ENCODE data around the gene MTRF1. TPM values are rescaled to one million over a fixed set of nuclear protein-coding genes. Genes with fewer than 3 reads are reported as not detected.

The MTRF1 gene
- total RNA-seq, 1 experiment from 2014 or later: 11.4 TPM

- ChIA-PET POLR2A (no interaction called here), CTCF (no interaction called here), RAD21 (ENCODE audit: low non-redundant PET in 1 of 2, low total read pairs in 2 of 2, uncharacterized antibody in 2 of 2, unreplicated experiment in 2 of 2) (no interaction called here)
- Histone ChIP-seq H4K20me1 (ENCODE audit: insufficient read depth) (0 out of 2 replicates have a peak, but pooled peaks cover 6% of the 10 kb centered on the region), H3K4me3 (replicated peaks in 1 of 2; ENCODE audit: low read depth in 1 of 2, low read length in 2 of 2) (peak overlapping the region; percentile 77 to 98), H3K27me3 (ENCODE audit: insufficient read depth, low read length) (no peaks in the 10 kb centered on the region), H3K4me1 (ENCODE audit: control insufficient read depth in 1 of 2, insufficient read depth in 2 of 2, low read length in 2 of 2) (peaks cover 5 to 12% of the 10 kb centered on the region in 2 experiments; a peak in 3 of 4 replicates), H3K9ac (ENCODE audit: low read length) (peak overlapping the region; percentile 96), H3K27ac (ENCODE audit: low read depth, low read length) (peak overlapping the region; percentile 95), H3K79me2 (ENCODE audit: insufficient read depth, low read length) (peaks cover 55% of the 10 kb centered on the region), H3K36me3 (ENCODE audit: control insufficient read depth in 1 of 2, insufficient read depth in 2 of 2, low read length in 2 of 2) (no peaks in the 10 kb centered on the region), H3K9me2 (ENCODE audit: insufficient read depth) (no peaks in the 10 kb centered on the region), H3K4me2 (ENCODE audit: low read length) (peak overlapping the region; percentile 80), H2AFZ (ENCODE audit: low read depth, low read length, poor library complexity, severe bottlenecking) (no peak overlapping the region), H3K9me3 (ENCODE audit: control insufficient read depth in 1 of 2, insufficient read depth in 1 of 2, low read depth in 1 of 2, low read length in 2 of 2) (no peaks in the 10 kb centered on the region)
- intact Hi-C loops (cut with micrococcal nuclease): no loop called here
- peak; percentile 68 for ATAC-seq
- TF ChIP-seq ZFX (IDR thresholded peaks at IDR 0.05): peak; percentile 91
- TF ChIP-seq SIN3A (IDR thresholded peaks at IDR 0.05; ENCODE audit: low read depth): no peak; the same call in 1 of the 2 replicates
- TF ChIP-seq YY1 (IDR thresholded peaks at IDR 0.05; ENCODE audit: extremely low read depth, insufficient replicate concordance, low read depth, low read length): no peak
- TF ChIP-seq MAX (IDR thresholded peaks at IDR 0.05): peak; percentile 3; the same call in 1 of the 2 replicates
- TF ChIP-seq ELF1 (IDR thresholded peaks at IDR 0.05; ENCODE audit: borderline replicate concordance, low read depth): no peak
- no peak for DNase-seq (ENCODE audit: low read depth, low spot score)
- BruUV-seq (replicated peaks): no TSS peak
Observed at GRCh38 chr13:41311406-41312175, 48.2 kb upstream of the MTRF1 start.

GRCh38 chr13:41310963-41311405 is 47.6 kb upstream of the MTRF1 start, which contains the start of gene NAA16:
TSS of gene NAA16 (plus strand) at chr13:41311267. CDS start at chr13:41311529, 262 bp downstream.
- Histone ChIP-seq H3K27ac (ENCODE audit: low read depth, low read length) (peak within 1 kb of the TSS; percentile 95), H3K9ac (ENCODE audit: low read length) (peak within 1 kb of the TSS; percentile 96), H3K4me1 (ENCODE audit: control insufficient read depth in 1 of 2, insufficient read depth in 2 of 2, low read length in 2 of 2) (peaks cover 5 to 12% of the 10 kb centered on the region in 2 experiments; a peak in 3 of 4 replicates), H3K79me2 (ENCODE audit: insufficient read depth, low read length) (peaks cover 48% of the 10 kb centered on the region), H3K27me3 (ENCODE audit: insufficient read depth, low read length) (no peaks in the 10 kb centered on the region), H3K9me3 (ENCODE audit: control insufficient read depth in 1 of 2, insufficient read depth in 1 of 2, low read depth in 1 of 2, low read length in 2 of 2) (no peaks in the 10 kb centered on the region), H3K36me3 (ENCODE audit: control insufficient read depth in 1 of 2, insufficient read depth in 2 of 2, low read length in 2 of 2) (no peaks in the 10 kb centered on the region), H3K4me2 (ENCODE audit: low read length) (peak within 1 kb of the TSS; percentile 80), H3K9me2 (ENCODE audit: insufficient read depth) (no peaks in the 10 kb centered on the region), H2AFZ (ENCODE audit: low read depth, low read length, poor library complexity, severe bottlenecking) (peak within 1 kb of the TSS; percentile 92), H4K20me1 (ENCODE audit: insufficient read depth) (0 out of 2 replicates have a peak, but pooled peaks cover 6% of the 10 kb centered on the region), H3K4me3 (replicated peaks in 1 of 2; ENCODE audit: low read depth in 1 of 2, low read length in 2 of 2) (peak within 1 kb of the TSS; percentile 77 to 98)
- peak; percentile 87 for ATAC-seq
- ChIA-PET POLR2A (no interaction called here), RAD21 (ENCODE audit: low non-redundant PET in 1 of 2, low total read pairs in 2 of 2, uncharacterized antibody in 2 of 2, unreplicated experiment in 2 of 2) (no interaction called here), CTCF (no interaction called here)
- intact Hi-C loops (cut with micrococcal nuclease): no loop called here
- BruUV-seq (replicated peaks): no TSS peak
- DNase-seq (ENCODE audit: low read depth, low spot score): peak; percentile 77
- TF ChIP-seq ZNF274 (IDR thresholded peaks at IDR 0.05; ENCODE audit: low read depth, low read length) (no peak), ZFX (IDR thresholded peaks at IDR 0.05) (no peak), TCF7L2 (IDR thresholded peaks at IDR 0.05; ENCODE audit: borderline replicate concordance, extremely low read depth, insufficient read depth, insufficient read length) (no peak), SRF (IDR thresholded peaks at IDR 0.05; ENCODE audit: low read depth) (no peak), POLR2A (IDR thresholded peaks at IDR 0.05; ENCODE audit: borderline replicate concordance, extremely low read depth, insufficient read depth, insufficient read length) (peak; percentile 72), REST (IDR thresholded peaks at IDR 0.05; ENCODE audit: low read depth) (no peak), CBX3 (IDR thresholded peaks at IDR 0.05; ENCODE audit: low read depth) (0 out of 2 replicates have a peak, but pooled peaks have one; percentile 24), RAD21 (IDR thresholded peaks at IDR 0.05; ENCODE audit: low read depth) (no peak), EGR1 (IDR thresholded peaks at IDR 0.05; ENCODE audit: low read depth) (peak; percentile 92), EZH2phosphoT487 (IDR thresholded peaks at IDR 0.05; ENCODE audit: borderline replicate concordance) (no peak), SIN3A (IDR thresholded peaks at IDR 0.05; ENCODE audit: low read depth) (peak; percentile 62), YY1 (IDR thresholded peaks at IDR 0.05; ENCODE audit: extremely low read depth, insufficient replicate concordance, low read depth, low read length) (peak; percentile 88)
